Uterus (tissue), 2 donors: ENCODE measurements around the gene CFAP43.

ENCODE experiments used
- CTCF ChIP-seq, 4 experiments: fragments of 200-600 bp in 2 of 4; fragments of 450-650 bp in 2 of 4; sonication (generic) in 2 of 4; IDR thresholded peaks; one replicate each; pipeline ENCODE4 v1.5.1; 2016 to 2019; ENCODE audit warnings: antibody characterized with exemption in 4 of 4, mild to moderate bottlenecking in 2 of 4, moderate library complexity in 1 of 4
- POLR2A ChIP-seq, 2 donors: fragments of 450-650 bp; IDR thresholded peaks; one replicate each; pipeline ENCODE4 v1.6.1; 2016; ENCODE audit warnings: antibody characterized with exemption in 2 of 2, mild to moderate bottlenecking in 1 of 2, moderate library complexity in 1 of 2

DNA sequence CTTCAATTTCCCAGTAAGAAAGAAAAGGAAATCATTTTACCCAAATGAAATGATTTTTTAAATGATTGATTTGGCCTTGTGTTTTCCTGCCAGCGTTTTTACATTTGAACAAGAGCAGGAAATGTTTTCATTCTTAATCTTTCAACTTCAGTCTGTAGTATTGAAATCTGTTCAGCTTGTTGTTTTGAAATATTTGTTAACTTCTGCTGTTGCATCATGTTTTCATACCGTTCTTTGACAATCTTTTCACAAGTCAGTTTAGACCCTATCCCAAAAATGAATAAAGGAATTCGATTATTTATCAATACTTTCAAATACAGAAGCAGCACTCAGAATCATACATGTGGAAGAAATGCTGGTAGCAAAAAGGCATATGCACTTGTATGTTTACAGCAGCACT, 102.1 kb downstream of the CFAP43 start:
- TF ChIP-seq CTCF (IDR thresholded peaks at IDR 0.05) = no peak
- no peak for TF ChIP-seq POLR2A (IDR thresholded peaks at IDR 0.05)
